ENCODE measurements around the gene MAN2C1.
"Not testable (repeated sequence)": the region's sequence is repeated elsewhere in the genome, so short reads cannot be mapped to it uniquely, and the experiment has no call there.

Gene MAN2C1

DNA sequence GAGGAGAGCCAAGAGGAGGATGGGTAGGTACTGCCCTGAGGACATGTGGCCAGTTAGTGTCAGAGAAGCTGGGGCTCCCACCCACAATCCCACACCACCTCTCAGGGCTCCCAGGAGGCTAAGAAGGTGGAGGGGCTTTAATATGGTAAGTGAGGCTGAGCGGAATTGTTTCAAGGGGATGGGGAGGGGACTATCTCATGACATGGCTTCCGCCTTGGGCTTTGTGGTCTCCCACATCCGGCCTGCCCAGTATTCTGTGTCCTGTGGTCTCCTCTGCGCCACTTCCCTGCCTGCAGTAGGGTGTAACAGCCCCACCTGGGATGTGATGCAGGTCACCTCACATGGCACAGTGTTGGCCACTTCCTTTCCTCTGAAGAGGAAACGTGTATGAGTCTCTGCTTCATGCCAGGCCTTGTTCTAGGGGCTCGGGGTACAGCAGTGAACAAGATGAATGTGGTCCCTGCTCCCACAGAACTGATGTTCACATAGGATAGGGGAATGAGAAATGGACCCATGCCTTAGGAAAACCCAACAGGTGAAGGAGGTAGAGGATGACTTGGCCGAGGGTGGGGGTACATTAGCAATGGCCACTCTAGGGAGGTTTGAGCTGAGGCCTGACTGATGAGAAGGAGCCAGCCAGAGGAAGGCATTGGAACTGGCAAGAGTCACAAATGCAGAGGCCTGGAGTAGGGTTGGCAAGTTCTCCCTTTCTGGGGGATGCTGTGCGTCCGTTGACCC, 18.4 kb downstream of the MAN2C1 start:
- H3K4me3 ChIP-seq (IDR thresholded peaks at IDR 0.05; ENCODE audit: insufficient read depth, low read depth, low read length) = no peak overlapping the region

DNA sequence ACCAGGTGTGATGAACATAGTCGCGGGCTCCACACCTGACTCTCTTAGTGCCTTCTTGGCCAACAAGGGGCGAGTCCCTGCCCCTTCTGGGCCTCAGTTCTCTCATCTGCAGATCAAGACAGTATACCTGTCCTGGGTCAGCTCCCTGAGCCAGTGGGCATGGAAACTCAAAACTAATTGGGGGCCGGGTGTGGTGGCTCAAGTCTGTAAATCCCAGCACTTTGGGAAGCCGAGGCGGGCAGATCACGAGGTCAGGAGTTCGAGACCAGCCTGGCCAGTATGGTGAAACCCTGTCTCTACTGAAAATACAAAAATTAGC, 19.1 kb downstream of the MAN2C1 start:
- H3K27ac ChIP-seq; H4K20me1 ChIP-seq (ENCODE audit: insufficient read depth); H3K4me2 ChIP-seq; H3K4me1 ChIP-seq (ENCODE audit: low read depth, poor library complexity, severe bottlenecking); H3K9ac ChIP-seq; H3K36me3 ChIP-seq (ENCODE audit: insufficient read depth); H3K4me3 ChIP-seq (IDR thresholded peaks at IDR 0.05; ENCODE audit: insufficient read depth, low read depth, low read length); H3K27me3 ChIP-seq (ENCODE audit: insufficient read depth, low read depth); H3K79me2 ChIP-seq (ENCODE audit: insufficient read depth, low read depth); H2AFZ ChIP-seq (ENCODE audit: low read depth): not testable (repeated sequence)

More for the DNA sequence above, 18.4 kb downstream of the MAN2C1 start:
- no peaks in the 10 kb centered on the region for H3K79me2 ChIP-seq (ENCODE audit: insufficient read depth, low read depth)
- no peaks in the 10 kb centered on the region for H3K36me3 ChIP-seq (ENCODE audit: insufficient read depth)
- no peak overlapping the region for H3K4me2 ChIP-seq
- TF ChIP-seq, protein P1, sequence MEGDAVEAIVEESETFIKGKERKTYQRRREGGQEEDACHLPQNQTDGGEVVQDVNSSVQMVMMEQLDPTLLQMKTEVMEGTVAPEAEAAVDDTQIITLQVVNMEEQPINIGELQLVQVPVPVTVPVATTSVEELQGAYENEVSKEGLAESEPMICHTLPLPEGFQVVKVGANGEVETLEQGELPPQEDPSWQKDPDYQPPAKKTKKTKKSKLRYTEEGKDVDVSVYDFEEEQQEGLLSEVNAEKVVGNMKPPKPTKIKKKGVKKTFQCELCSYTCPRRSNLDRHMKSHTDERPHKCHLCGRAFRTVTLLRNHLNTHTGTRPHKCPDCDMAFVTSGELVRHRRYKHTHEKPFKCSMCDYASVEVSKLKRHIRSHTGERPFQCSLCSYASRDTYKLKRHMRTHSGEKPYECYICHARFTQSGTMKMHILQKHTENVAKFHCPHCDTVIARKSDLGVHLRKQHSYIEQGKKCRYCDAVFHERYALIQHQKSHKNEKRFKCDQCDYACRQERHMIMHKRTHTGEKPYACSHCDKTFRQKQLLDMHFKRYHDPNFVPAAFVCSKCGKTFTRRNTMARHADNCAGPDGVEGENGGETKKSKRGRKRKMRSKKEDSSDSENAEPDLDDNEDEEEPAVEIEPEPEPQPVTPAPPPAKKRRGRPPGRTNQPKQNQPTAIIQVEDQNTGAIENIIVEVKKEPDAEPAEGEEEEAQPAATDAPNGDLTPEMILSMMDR (conservative IDR thresholded peaks at IDR 0.05; ENCODE audit: low read depth, low read length) = no peak
- H3K4me1 ChIP-seq (ENCODE audit: low read depth, poor library complexity, severe bottlenecking) = peaks cover 8% of the 10 kb centered on the region
- no peak overlapping the region for H3K9ac ChIP-seq
- no peak overlapping the region for H2AFZ ChIP-seq (ENCODE audit: low read depth)
- H3K27me3 ChIP-seq (ENCODE audit: insufficient read depth, low read depth) = peaks cover 8% of the 10 kb centered on the region; the same call in 1 of the 2 replicates
- H4K20me1 ChIP-seq (ENCODE audit: insufficient read depth) = no peaks in the 10 kb centered on the region
- H3K27ac ChIP-seq = no peak overlapping the region

DNA sequence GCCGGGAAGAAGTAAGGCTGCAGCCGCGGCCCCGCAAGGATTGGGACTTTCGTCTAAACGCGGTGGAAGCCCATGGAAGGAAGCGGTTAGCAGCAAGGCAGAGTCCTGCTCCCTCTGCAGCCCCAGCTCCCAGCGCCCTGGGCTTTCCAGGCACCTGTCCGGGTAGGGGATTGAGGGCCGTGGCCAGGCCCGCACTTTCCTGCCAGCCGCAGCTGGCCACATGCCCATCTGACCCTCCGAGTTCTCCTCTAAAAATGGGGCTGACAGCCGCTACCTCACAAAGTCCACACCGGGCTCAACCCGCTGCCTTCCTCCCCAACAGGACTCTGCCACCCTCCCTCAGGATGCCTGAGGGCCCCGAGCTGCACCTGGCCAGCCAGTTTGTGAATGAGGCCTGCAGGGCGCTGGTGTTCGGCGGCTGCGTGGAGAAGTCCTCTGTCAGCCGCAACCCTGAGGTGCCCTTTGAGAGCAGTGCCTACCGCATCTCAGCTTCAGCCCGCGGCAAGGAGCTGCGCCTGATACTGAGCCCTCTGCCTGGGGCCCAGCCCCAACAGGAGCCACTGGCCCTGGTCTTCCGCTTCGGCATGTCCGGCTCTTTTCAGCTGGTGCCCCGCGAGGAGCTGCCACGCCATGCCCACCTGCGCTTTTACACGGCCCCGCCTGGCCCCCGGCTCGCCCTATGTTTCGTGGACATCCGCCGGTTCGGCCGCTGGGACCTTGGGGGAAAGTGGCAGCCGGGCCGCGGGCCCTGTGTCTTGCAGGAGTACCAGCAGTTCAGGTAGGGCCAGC, 19.7 kb downstream of the MAN2C1 start:
- Histone ChIP-seq H3K27ac (no peak overlapping the region), H3K4me3 (IDR thresholded peaks at IDR 0.05; ENCODE audit: insufficient read depth, low read depth, low read length) (no peak overlapping the region), H3K4me1 (ENCODE audit: low read depth, poor library complexity, severe bottlenecking) (peaks cover 8% of the 10 kb centered on the region), H3K4me2 (no peak overlapping the region), H3K36me3 (ENCODE audit: insufficient read depth) (no peaks in the 10 kb centered on the region), H3K9ac (no peak overlapping the region), H4K20me1 (ENCODE audit: insufficient read depth) (no peaks in the 10 kb centered on the region), H2AFZ (ENCODE audit: low read depth) (no peak overlapping the region), H3K79me2 (ENCODE audit: insufficient read depth, low read depth) (no peaks in the 10 kb centered on the region), H3K27me3 (ENCODE audit: insufficient read depth, low read depth) (peaks cover 8% of the 10 kb centered on the region; the same call in 1 of the 2 replicates)
- TF ChIP-seq, protein P1 (conservative IDR thresholded peaks at IDR 0.05; ENCODE audit: low read depth, low read length) = no peak

DNA sequence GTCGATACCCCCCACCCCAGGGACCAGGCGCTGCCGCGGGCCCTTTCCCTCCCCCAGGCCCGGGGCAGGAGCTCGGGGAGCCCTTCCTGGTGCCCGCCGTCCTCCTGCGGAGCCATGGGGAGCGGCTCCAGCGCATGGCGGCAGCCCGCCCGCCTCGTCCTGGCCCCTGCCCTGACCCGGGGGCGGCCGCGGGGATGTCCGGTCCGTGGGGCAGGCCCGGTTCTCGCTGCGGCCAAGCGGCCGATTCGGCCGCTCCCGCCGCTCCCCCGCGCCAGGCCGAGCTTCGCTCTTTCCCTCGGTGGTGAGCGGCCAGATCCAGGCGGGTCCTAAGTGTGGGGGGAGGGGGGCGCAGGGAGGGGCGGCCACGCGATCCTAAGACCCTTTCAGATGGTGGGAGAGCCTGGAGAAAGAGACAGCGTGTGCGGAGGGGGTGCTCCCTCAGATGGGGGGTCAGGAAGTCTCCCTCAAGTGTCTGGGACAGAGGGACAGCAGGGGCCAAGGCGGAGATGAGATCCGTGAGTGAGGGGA, 20.3 kb downstream of the MAN2C1 start:
- Histone ChIP-seq H2AFZ (ENCODE audit: low read depth) (no peak overlapping the region), H3K4me2 (no peak overlapping the region), H3K79me2 (ENCODE audit: insufficient read depth, low read depth) (no peaks in the 10 kb centered on the region), H3K27me3 (ENCODE audit: insufficient read depth, low read depth) (peaks cover 8% of the 10 kb centered on the region; the same call in 1 of the 2 replicates), H3K27ac (no peak overlapping the region), H3K9ac (no peak overlapping the region), H3K4me1 (ENCODE audit: low read depth, poor library complexity, severe bottlenecking) (peaks cover 8% of the 10 kb centered on the region), H4K20me1 (ENCODE audit: insufficient read depth) (no peaks in the 10 kb centered on the region), H3K36me3 (ENCODE audit: insufficient read depth) (no peaks in the 10 kb centered on the region), H3K4me3 (IDR thresholded peaks at IDR 0.05; ENCODE audit: insufficient read depth, low read depth, low read length) (no peak overlapping the region)
- TF ChIP-seq, protein P1 (conservative IDR thresholded peaks at IDR 0.05; ENCODE audit: low read depth, low read length) = no peak

Measured in KMS-11 (cell line).